GM19463 (cell line): ENCODE results near the gene APMAP.
"Not testable (repeated sequence)": the region's sequence is repeated elsewhere in the genome, so short reads cannot be mapped to it uniquely, and the experiment has no call there.

ENCODE experiments used
- ATAC-seq: cut with Tn5 transposase; IDR thresholded peaks from one replicate; pipeline ENCODE4 v1.9.1; 2021; ENCODE audit warnings: mild to moderate bottlenecking, moderate library complexity; ENCODE audit not compliant: unreplicated experiment

Gene APMAP

DNA sequence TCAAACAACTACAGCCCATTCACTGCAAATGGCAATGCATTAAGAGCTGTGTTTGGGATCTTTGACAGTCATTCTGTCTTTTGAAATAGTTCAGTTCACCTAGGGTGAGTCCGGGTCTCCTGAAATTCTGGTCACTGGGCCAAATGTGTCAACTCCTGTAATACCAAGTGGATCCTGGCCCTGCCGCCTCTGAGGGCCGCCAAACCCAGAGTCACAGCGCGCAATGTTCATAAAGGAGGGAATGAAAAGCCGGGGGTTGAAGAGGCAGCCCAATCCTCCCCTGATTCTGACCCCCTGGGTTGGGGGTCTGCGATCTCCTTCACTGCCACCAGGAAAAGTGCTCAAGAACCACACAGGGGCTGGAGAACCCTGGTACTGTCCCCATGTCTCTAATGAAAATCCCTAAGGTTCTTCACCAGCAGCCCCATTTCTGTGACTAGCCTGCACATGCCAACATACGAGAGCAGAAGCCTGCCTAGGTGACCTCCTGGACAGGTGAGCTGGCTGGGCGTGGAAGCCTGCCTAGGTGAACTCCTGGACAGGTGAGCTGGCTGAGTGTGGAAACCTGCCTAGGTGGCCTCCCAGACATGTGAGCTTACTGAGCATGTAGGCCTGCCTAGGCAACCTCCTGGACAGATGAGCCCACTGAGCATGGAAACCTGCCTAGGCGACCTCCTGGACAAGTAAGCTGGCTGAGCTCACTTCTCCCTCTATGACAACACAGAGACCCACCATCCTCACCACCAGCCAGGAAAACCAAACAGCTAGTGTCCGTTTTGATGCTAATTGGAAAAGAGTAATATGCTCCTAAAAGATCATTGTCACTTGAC is 16.1 kb upstream of the APMAP start:
- no peak for ATAC-seq

DNA sequence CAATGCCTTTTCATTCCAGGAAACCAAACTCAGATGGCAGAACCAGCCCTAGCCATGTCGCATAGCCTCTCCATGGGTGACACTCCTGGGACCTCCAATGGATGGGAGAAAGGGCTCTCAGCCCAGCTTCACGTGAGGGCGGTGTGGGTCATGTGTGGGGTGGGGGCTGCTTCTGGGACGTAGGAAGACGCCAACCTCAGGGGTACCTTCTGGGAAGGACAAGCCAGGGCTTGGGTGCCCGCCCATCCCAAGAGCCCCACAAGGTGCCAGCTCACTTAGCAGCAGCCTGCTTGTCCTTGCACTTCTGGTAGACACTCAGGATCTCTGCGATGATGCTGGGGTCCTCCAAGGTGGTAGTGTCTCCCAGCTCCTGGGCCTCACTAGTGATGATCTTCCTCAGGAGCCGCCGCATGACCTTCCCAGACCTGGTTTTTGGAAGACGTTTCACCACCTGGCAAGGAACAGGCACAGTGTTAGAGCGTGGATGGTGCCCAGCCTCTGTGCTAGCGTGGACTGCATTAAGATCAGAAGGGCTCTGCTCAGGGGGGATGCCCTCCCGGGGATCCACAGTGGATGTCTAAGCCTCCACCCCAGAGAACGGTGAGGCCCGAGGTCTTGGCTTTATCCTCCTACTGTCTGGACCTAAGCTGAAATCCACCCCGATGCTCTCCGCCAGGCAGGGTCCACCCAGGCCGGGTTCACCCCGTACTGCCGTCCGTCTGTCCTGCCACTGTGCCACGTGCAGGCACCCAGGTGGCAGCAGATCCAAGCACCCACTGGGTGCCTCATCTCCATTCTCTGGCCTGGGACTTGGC is 15.1 kb upstream of the APMAP start:
- ATAC-seq, result no peak

DNA sequence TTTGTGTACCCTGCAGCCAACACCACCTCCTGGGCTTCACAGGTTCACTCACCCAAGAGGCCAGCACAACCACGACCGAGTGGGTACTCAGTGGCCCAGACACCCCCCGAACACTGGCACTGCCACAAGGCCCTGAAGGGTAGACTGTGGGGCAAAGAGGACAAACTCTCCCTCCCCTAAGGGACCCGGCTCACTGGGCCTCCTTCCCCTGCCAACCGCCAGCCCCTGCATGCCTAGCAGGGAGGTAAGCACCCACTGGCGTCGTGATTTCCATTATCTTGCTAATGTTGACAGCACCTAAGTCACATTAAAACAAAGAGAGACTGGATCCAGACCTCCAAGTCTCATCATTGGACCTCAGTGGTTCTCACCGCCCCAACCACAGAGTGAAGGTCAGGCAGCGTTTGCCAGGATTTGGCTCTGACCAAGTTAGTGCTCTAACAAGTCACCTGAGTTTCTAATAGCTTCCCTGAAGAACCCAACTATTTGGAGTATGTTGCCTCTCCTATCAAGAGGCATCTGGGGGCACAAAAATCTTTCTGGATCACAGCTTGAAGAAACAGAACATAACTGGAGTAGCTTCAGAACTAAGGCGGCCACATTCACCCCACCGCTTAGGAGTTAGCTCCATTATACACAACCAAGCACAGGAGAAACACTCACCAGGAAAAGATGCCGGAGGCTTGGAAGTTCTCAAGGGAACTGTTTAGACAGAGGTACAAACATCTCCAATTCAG is 14.0 kb upstream of the APMAP start:
- ATAC-seq, result no peak

DNA sequence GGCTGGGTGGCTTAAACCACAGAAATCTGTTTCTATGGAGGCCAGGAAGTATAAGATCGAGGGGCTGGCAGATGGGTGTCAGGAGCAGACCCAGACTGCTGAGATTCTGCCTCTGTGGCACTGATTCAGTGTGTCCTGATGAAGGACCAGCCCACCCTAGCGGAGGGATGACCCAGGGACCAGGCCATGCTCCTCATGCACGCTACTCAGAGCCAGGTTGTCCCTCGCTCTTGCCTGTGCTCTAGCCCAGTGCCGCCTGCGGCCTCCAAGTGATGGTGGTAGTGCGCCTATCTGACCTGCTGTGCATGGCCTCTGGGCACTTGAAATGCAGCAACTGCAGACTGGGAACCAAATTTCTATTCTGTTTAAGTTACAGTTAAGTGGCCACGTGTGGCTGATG is 13.1 kb upstream of the APMAP start:
- no peak for ATAC-seq

DNA sequence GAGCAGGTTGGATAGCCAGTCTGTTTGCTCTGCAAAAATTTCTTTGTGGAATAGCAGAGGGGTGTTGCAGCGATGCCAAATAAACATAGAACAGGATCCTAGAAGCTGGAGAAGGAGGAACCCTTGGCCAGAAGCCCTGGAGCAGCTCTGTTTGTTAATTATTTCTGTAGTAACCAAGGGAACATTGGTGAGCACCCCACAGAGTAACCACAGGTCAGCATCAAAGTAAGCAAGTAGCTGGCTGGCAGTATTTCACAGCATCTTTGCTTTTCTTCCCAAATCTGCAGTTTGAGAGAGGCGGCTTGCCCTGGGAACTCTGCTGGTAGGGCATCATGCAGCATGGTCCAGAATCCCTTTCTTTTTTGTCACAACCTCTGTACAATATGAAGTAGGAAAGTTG is 12.7 kb upstream of the APMAP start:
- no peak for ATAC-seq

DNA sequence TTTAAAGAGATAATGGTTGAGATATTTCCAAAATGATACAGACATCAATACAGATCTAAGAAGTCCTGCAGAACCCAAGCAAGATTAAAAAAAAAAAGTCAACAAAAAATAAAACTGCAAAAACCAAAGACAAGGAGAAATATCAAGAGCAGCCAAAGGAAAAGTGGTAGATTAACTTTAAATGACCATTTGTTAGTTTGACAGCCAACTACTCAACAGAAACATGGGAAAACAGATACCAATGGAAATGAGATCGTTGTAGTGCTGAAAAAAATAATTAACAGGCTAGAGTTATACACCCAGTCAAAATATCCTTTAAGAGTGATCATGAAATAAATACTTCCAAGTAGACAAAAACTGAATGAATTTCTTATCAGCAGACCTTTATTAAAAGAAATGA is 10.5 kb upstream of the APMAP start:
- ATAC-seq, result no peak

DNA sequence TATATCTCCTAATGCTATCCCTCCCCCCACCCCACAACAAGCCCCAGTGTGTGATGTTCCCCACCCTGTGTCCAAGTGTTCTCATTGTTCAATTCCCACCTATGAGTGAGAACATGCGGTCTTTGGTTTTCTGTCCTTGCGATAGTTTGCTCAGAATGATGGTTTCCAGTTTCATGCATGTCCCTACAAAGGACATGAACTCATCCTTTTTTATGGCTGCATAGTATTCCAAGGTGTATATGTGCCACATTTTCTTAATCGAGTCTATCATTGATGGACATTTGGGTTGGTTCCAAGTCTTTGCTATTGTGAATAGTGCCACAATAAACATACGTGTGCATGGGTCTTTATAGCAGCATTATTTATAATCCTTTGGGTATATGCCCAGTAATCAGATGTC is 8.8 kb upstream of the APMAP start:
- ATAC-seq, result not testable (repeated sequence)

DNA sequence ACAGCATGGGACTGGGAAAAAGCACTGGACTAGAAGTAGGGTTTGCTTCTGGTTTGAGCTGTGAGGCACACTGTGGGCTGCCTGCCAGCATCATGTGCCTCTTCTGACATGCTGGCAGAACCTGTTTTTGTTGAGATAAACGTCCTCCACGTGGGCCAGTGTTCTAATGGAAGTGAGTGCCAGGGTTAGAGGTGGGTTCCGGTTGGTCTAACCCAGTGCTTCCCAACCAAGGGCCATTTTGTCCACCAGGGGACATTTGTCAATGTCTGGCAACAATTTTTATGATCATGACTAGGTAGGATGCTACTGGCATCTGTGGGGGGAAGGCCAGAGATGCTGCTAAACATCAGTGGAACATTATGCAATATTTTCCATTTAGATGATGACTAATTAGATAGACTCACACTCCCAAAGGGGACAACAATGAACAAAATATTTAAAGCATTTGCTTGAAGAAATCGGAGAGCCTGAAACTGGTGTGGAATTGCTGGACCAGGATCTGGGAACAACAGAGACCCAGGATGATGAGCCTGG is 7.8 kb upstream of the APMAP start:
- ATAC-seq, result no peak

DNA sequence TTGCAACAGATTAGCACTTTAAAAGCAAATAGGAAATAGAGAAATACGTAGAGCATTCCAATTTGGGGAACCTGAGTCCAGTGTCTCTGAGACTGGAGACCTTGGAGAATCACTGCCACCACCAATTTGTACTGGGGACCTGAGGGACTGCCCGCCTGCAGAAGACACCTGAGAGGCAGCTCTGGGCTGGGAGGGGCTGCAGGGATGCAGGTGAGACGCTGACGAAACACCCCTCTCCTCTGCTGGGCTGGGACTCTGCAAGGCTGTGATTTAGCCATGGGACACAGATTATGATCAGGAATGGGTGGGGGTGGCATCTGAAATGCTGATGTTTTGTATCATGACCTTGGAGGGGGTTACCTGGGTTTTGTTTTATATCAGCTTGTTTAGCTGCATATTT is 7.0 kb upstream of the APMAP start:
- no peak for ATAC-seq

DNA sequence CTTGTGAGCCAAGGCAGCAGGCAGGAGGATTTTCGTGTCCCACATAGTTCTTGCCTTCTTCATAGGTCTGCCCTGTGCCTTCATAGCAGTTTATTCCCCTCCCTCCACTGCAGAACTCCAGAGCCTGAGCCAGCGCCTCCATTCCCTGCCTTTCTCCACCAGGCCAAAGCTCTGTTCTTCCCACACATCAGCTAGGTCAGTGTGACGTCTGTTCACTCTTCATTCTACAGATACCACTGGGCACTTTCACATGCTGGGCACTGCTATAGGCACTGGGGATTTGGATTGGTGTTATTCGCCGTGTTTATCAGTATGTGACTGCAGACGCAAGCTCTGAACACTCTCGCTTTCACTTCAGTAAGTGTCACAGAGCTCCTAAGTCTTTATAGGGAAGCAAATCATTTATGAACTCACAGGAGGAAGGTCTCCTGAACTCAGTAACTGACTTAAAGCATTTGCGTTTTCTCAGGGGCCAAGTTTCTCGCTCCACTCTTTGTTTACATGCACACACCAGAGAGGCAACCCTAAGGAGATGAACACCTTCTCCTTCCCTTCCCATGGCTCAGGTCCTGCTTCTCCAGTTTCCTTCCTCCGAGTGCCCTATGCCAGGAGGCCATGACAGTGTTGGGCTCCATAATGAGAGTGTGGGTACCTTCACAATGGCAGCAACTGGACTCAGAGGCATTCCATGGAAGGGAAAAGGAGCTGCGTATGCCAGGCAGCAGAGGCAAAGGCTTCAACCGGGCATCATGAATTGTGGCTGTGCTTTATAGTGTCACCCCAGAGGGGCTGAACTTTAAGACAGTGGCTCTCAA is 6.3 kb upstream of the APMAP start:
- no peak for ATAC-seq

DNA sequence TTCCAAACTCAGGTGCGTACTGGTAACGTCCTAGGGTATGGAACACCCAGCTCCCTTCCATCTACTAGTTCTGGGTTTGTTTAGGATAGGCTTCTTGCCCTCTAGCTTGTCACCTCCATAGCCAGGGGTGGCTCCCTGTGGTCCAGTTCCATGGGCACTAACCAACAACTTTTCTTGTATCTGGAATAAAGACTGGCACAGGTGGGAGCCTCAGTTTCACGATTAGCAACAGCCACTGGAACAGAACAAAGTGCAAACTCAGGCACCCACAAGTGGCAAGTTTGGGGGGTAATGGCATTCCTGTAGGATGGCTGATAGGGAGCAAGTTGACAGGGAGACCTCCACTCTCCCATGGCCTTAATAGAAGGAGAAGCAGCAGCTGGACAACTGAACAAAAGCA is 5.6 kb upstream of the APMAP start:
- ATAC-seq, result no peak

DNA sequence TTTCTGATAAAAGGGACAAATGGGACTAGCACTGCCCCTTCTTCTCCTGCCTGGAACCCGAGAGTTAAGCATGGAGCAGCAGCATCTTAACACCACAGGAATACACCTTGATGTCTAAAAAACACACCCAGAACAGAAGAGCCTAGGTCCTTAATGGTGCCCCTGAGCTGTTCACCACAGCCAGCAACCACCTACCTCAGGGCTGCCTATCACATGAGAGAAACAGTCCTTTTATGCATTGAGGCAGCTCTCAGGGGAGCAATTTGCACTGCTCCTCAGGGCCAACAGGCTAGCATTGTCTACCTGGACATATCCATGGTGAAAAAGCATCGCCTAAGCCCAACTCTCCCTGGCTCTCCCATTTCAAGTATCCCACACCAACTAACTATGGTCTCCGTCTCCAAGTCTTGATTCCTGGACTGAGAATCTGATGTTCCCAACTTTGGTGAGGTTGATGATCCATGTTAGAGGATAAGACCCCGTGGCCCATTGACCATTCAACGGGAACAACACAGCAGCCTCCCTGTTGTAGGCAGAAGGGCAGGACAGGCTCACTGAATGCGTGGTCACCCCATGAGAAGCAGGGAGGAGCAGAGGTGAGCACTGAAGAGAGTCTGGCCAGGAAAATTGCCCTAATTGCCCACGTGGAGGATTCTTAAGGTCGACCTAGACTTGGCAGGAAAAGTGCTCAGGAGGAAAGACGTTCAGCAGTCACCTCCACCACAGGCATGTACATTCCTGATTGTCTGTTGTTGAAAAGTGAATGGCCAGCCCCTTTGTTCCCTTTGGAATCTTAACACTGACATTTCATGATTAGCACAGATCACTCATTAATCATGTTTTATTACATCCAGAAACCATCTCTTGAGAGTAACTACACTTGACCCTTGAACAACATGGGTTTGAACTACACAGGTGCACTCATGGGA is 4.2 kb upstream of the APMAP start:
- no peak for ATAC-seq

DNA sequence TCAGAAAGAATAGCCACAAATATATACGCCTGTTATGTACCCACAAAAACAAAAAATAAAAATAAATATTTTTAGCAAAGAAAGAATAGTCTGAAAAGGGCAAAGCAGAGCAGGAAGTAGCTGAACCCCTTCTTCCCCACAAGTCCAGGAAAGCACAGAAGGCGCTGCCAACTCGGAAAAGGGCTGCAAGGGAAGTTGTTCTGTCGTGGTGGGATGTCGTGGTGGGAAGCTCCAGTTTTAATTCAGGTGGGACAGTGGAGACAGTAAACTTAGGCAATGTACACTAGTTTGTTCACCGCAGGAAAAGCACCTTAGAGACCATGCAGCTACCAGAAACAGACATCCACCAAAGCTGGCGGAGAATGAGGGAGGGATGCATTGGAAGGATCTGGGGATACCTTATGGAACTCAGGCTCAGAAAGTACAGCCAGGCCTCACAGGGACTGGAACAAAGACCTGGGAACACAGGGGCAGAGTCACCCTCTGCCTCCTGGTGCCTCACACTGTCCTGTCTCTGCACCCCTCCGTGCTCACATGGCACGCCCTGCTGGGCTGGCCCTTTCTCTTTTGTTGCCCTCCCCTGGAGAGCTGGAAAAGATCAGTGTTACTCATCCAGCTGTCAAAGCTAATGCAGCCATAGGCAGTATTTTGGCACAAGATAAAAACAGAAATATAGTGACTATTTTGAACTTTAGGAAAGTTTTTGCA is 3.3 kb upstream of the APMAP start:
- ATAC-seq, result no peak

DNA sequence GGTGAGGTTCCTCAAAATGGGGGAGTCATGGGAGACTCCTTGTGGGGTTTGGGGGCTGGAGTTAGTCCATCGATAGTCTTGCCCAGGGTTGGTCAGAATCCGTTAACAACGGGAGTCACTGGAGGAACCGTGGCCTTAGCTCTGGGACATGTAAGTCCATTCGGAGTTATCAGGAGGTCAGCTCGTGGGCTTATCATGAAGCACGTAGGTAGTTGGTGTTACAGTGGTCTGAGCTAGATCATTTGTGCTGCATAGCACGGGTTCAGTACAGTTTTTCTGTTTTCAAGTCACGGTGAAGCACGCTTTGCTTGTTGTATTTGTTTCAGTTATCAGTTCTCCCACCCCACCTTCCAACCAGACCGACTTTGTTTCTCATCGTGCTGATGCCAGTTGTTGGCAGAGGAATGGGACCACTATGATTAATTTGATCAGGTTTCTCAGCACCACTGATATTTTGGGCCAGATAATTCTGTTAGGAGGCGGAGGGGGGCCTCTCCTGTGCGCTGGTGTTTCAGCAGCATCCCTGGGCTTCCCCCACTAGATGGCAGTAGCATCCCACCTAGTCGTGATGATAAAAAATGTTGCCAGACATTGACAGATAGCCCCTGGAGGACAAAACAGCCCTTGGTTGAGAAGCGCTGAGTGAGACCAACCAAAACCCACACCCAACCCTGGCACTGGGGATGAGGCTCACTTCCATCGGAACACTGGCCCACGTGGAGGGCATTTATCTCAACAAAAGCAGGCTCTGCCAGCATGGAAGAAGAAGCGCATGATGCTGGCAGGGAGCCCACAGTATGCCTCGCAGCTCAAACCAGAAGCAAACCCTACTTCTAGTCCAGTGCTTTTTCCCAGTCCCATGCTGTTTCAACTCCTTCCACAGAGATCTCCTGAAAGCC is 2.2 kb upstream of the APMAP start:
- peak; percentile 20 for ATAC-seq

DNA sequence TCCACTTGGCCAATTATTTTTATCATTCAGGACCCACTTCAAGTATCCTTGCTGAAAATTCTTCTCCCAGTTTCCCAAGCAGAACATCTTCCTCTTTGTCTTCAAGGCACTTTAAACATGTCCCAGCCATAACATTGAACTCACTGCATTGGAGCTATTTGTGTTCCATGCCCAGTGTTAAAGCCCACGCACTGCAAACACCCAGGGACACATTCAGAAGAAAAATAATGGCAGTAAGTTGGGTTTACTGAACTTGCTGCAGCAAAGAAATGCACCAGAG is 1.6 kb upstream of the APMAP start:
- ATAC-seq, result no peak

DNA sequence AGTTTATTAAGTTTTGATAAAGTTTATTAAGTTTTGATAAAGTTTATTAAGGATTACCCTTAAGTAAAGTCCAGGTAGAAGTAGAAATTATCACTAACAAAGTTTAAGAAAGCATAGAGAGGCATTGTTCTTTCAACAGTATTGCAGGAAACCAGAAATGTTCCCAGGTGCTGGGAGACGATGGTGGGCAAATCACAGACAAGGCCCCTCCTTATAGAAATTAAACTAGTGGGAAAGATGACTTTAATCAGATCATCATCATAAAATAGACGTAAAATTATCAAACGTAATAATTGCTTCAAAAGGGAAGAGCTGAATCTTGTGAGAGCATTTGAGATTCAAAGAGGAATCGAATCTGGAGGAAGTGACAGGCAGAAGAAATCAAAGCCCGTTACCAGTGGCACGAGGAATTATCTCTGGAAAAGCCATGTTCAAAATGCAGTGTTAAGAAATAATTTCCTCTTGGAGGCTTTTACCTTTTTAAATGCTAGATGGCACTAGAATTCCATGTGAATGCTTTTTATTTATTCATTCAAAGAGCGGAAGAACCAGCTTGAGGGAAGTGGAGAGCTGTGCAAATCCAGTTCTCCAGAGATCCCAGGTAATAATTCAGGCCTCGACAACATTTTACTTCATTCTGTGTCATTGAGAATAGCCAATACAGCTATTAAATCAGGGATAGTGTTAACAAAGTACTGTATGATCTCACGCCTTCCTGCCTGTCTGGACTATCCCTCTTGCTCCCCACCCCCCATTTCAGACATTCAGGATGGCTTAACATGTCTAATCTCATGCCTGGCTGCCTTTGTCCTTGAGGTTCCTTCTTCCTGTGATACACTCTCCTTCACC is 1.0 kb upstream of the APMAP start:
- ATAC-seq, result no peak

DNA sequence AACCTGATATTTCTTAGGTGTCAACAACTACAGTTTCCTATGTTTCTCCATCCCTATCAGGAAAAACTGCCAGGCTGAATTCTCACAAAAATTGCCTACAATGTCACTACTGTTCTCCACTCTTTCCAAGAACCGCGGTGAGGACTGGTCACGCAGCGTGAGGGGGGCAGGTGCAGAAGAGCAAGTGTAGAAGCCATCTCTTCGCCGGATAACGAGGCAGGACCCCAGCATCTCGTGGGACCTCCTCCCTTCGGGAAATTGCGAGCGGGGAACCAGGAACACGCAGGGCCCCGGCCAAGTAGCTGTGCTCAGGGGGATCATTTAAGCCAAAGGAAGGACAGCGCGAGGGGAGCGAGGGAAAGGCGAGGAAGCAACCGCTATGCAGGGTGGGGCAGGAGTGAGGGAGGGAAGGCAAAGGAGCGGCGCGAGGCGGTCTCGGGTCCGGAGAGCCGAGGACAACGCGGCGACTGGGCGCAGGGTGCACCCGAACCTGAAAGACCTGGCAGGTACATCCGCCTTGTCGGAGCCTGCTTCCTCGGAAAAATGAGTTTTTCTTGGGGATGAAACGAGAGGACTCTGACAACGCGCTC is 559 bp downstream of the APMAP start:
- peak; percentile 18 for ATAC-seq
